Endothelial cell of umbilical vein (primary cell): ENCODE measurements around the gene KMT2C. TPM values are rescaled to one million over a fixed set of nuclear protein-coding genes. Genes with fewer than 3 reads are reported as not detected.
"Not testable (repeated sequence)": the region's sequence is repeated elsewhere in the genome, so short reads cannot be mapped to it uniquely, and the experiment has no call there.

Experiments
- BruUV-seq: library from RNA; stranded (reverse); fragments of 400-500 nt; replicated peaks from 2 replicates; lab custom pipeline; 2021; lab: Mats Ljungman, UMichigan
- CTCF ChIA-PET: fragments of 300-600, 350-600 bp; sonication (Branson Sonifier 250); formaldehyde crosslinking; loops from one replicate; lab custom pipeline; 2021; ENCODE audit warnings: antibody characterized with exemption, inconsistent platforms; lab: Charles Lee
- POLR2A ChIA-PET: fragments of 300-600, 350-600 bp; sonication (Branson Sonifier 250); formaldehyde crosslinking; loops from one replicate; lab custom pipeline; 2021; ENCODE audit warnings: antibody characterized with exemption, inconsistent platforms; lab: Charles Lee
- DNase-seq: peaks from one replicate; pipeline ENCODE4 v3.0.0-alpha.2; 2011; ENCODE audit warnings: low read depth, low spot score
- FAIRE-seq: peaks from 2 replicates; lab custom pipeline; 2011; peaks lifted over from hg19 to GRCh38; lab: Jason Lieb, UNC
- H2AFZ ChIP-seq: 2 replicates; pipeline ENCODE4 v1.6.0; 2012; ENCODE audit warnings: low read depth, low read length, control low read depth, inconsistent platforms
- H3K27ac ChIP-seq: 2 replicates; pipeline ENCODE4 v1.5.1; 2011; ENCODE audit warnings: low read depth, mild to moderate bottlenecking, control low read depth, low read length, moderate library complexity; ENCODE audit not compliant: insufficient read depth
- H3K27me3 ChIP-seq, 2 experiments: 2 replicates each; pipeline versions ENCODE4 v1.6.0 to v1.6.1; 2011; ENCODE audit warnings: low read length in 2 of 2, mixed read lengths in 1 of 2; ENCODE audit not compliant: control insufficient read depth in 2 of 2, insufficient read depth in 2 of 2
- H3K36me3 ChIP-seq, 2 experiments: 2 replicates in 1 of 2; 3 replicates in 1 of 2; pipeline ENCODE4 v1.5.1; 2011; ENCODE audit warnings: low read length in 2 of 2, mild to moderate bottlenecking in 1 of 2, moderate library complexity in 1 of 2; ENCODE audit not compliant: control insufficient read depth in 2 of 2, insufficient read depth in 2 of 2; ENCODE audit errors: extremely low read depth in 1 of 2
- H3K4me1 ChIP-seq: 3 replicates; pipeline ENCODE4 v1.5.1; 2011; ENCODE audit warnings: mild to moderate bottlenecking, low read length; ENCODE audit not compliant: control insufficient read depth, insufficient read depth; ENCODE audit errors: extremely low read depth
- H3K4me2 ChIP-seq: 2 replicates; pipeline ENCODE4 v1.6.1; 2011; ENCODE audit warnings: low read length, control low read depth, mixed read lengths; ENCODE audit not compliant: insufficient read depth
- H3K4me3 ChIP-seq, 3 experiments: fragments of 200-600 bp in 1 of 3; sonication (generic), shearing (Covaris generic) in 1 of 3; replicated peaks in 1 of 3; 2 replicates each; pipeline ENCODE4 v1.5.1; 2011 to 2016; ENCODE audit warnings: control low read depth in 3 of 3, low read length in 3 of 3, mild to moderate bottlenecking in 2 of 3, inconsistent platforms in 1 of 3, low read depth in 1 of 3, moderate library complexity in 1 of 3; ENCODE audit not compliant: insufficient read depth in 1 of 3
- H3K79me2 ChIP-seq: 2 replicates; pipeline ENCODE4 v1.6.0; 2012; ENCODE audit warnings: low read length, inconsistent platforms; ENCODE audit not compliant: control insufficient read depth, insufficient read depth
- H3K9ac ChIP-seq: replicated peaks from 2 replicates; pipeline ENCODE3; 2011; ENCODE audit warnings: low read length, control low read depth; ENCODE audit not compliant: insufficient read depth; ENCODE audit errors: extremely low read depth
- H3K9me1 ChIP-seq: replicated peaks from 3 replicates; pipeline ENCODE4 v1.6.0; 2011; ENCODE audit warnings: mild to moderate bottlenecking, low read length; ENCODE audit not compliant: control insufficient read depth, insufficient read depth; ENCODE audit errors: extremely low read depth
- H3K9me3 ChIP-seq: replicated peaks from 2 replicates; pipeline ENCODE4 v1.5.1; 2012; ENCODE audit warnings: low read length, inconsistent platforms; ENCODE audit not compliant: control insufficient read depth, insufficient read depth
- H4K20me1 ChIP-seq: replicated peaks from 2 replicates; pipeline ENCODE3; 2011; ENCODE audit warnings: mild to moderate bottlenecking, low read length; ENCODE audit not compliant: control insufficient read depth, insufficient read depth; ENCODE audit errors: extremely low read depth
- dilution Hi-C: fragments of 300-500 bp; cut with MboI; formaldehyde crosslinking; loops from one replicate; pipeline ENCODE4 v1.15.0; 2019; ENCODE audit warnings: low sequenced_read_pairs; ENCODE audit not compliant: extremely low pct_ligation_motif_present
- intact Hi-C: fragments of 100-400 bp; cut with micrococcal nuclease; formaldehyde crosslinking; loops from one replicate; pipeline ENCODE4 v1.10.0; 2022
- polyA plus RNA-seq, 4 experiments: library from polyadenylated mRNA; depleted of rRNA in 3 of 4; stranded (reverse) in 3 of 4; unstranded in 1 of 4; fragments of >200 nt; gene quantifications; 2 replicates each; pipeline versions ENCODE4 v1.2.1 to v1.2.3, GENCODE V29; 2011 to 2012; ENCODE audit warnings: missing spikeins in 1 of 4
- total RNA-seq: library from RNA; stranded (reverse); gene quantifications from 2 replicates; pipeline ENCODE4 v1.2.3, GENCODE V29; 2021

Gene KMT2C
- total and polyA plus RNA-seq, 2 donors (not counting 3 experiments of a cell fraction or from before 2014, with no cell fraction given), result 8.0 to 53.7 TPM

GRCh38 chr7:152438017-152438416 lies 2.2 kb upstream of the KMT2C start:
- H2AFZ ChIP-seq, H3K9me1 ChIP-seq, BruUV-seq, POLR2A ChIA-PET, H3K4me2 ChIP-seq, H3K36me3 ChIP-seq, DNase-seq, FAIRE-seq, H3K4me1 ChIP-seq, dilution Hi-C loops, H3K27ac ChIP-seq, H3K9me3 ChIP-seq, H4K20me1 ChIP-seq, H3K9ac ChIP-seq, H3K27me3 ChIP-seq, CTCF ChIA-PET, H3K4me3 ChIP-seq: not testable (repeated sequence)
- peaks cover 25% of the 10 kb centered on the region for H3K79me2 ChIP-seq
- intact Hi-C loops, result loop anchor here (10.0 kb wide), 1 partner anchor 293 kb away; no protein-coding TSS in a partner anchor

GRCh38 chr7:152436931-152437575 lies 1.2 kb upstream of the KMT2C start:
- H4K20me1 ChIP-seq, DNase-seq, H3K27me3 ChIP-seq, H3K4me1 ChIP-seq, dilution Hi-C loops, H3K36me3 ChIP-seq, POLR2A ChIA-PET, H3K9me1 ChIP-seq, H3K9me3 ChIP-seq: not testable (repeated sequence)
- H2AFZ ChIP-seq, result peak overlapping the region; percentile 45
- peak overlapping the region; percentile 49 for H3K4me2 ChIP-seq
- H3K9ac ChIP-seq, result peak overlapping the region; percentile 55
- peak overlapping the region; percentile 10 for H3K27ac ChIP-seq
- peak overlapping the region; percentile 5 to 59 (median 47) for H3K4me3 ChIP-seq
- FAIRE-seq, result peak; percentile 62
- peaks cover 34% of the 10 kb centered on the region for H3K79me2 ChIP-seq
- TSS peak; percentile 80 for BruUV-seq
- CTCF ChIA-PET, result interaction anchor here (0.6 kb wide), 1 partner anchor 214 kb away, joined by 5 read pairs; no protein-coding TSS in a partner anchor
- intact Hi-C loops, result loop anchor here (1.0 to 10.0 kb wide), 4 partner anchors 26 to 292 kb away; no protein-coding TSS in a partner anchor
